ENCODE results near the gene AKR1C2.
A peak's percentile ranks its signal among the peaks of the same experiment; 100 is the strongest.
"Not testable (repeated sequence)": the region's sequence is repeated elsewhere in the genome, so short reads cannot be mapped to it uniquely, and the experiment has no call there.

AKR1C2 gene

DNA sequence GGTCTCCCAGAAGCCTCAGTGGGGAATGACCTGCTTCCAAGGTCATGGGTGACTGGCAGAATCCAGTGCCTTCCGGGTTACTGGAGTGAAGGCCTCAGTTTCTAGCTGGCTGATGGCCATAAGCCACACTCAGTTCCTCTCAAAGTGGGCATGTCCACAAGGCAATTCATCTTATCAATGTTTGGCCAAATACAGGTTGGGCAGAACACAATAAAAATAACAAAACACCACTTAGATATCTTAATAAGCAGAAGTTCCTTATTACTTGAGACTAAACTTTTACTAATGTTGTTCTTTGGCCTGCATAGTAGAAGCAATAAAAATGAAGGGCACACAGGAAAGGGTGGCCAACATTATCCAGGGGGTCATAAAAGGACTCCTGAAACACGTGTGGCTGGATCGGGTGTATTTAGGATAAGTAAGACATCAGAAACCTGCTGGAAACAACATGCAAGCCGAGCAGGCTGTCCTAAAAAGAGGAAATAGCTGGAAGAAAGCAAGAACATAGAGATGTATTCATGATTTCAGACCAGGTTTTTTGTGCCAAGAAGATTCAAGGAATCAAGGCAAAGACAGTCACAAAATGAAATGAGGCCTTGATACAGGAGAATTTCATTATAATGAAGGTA is 19.6 kb upstream of the AKR1C2 start:
- DNase-seq, result no peak

DNA sequence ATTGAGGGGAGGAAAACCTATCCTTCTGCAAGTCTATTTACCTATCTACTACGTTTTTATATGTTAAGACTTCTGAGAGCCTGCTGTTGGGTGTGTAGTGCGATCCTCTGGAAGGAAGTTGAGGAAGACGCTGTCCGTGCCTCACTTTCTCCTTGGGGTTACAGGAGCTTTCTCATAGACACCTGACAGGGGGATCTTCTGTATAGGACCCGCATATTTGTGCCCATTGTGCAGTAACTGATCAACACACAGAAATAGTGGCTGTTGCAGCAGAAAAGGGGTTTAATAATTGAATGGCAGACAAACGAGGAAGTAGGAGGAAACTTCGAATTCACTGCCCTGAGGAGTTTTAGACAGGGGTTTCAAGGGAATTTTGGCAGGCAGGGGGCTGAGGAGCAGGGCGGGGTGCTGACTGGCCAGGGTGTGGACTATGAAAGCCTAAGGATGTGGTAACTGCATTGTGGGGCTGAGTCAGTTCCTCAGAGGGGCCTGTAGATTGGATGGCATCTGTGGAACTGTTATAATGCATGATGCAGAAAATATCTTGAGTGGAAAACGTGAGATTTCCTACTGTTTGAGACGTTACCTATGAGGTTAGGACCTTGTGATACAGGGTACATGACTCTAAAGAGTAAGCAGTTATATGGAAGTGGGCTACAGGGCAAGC is 18.1 kb upstream of the AKR1C2 start:
- DNase-seq, result not testable (repeated sequence)

DNA sequence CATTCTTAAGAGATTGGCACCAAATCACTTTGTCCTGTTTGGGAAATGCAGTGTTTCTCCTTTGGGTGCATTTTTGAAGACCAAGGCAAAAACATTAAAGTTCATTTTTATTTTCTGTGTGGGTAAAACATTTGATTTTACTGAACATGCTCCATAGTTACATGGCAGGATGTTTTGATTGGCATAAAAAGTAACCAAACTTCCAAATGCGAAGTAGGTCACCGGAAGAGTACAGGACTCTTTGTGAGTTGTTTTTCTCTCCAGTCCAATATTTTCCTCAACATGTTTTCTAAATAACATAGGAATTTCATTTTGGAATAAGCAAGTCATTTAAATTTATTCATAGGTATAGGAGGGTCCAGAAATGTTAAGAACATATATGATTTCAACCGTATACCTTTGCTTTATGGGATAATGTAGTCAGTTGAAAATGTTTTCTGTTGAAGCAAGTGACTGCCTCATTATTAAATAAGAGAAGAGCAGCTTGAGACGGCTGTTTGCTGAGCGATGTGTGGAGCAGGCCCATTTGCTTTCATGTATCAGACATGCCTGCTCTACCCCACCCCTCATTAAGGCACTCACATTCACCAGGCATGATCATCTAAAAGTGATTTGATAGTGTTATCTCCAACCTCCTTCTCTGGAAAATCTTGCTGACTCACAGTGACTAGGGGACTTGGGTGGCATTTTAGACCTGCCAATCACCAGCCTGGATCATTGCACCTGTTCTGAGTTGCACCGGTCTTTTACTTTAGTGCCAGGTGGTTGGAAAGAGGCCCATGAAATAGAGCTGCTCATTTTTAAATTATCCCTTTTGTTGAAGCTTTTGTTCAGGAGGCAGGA is 16.3 kb upstream of the AKR1C2 start:
- DNase-seq, result peak; percentile 69

DNA sequence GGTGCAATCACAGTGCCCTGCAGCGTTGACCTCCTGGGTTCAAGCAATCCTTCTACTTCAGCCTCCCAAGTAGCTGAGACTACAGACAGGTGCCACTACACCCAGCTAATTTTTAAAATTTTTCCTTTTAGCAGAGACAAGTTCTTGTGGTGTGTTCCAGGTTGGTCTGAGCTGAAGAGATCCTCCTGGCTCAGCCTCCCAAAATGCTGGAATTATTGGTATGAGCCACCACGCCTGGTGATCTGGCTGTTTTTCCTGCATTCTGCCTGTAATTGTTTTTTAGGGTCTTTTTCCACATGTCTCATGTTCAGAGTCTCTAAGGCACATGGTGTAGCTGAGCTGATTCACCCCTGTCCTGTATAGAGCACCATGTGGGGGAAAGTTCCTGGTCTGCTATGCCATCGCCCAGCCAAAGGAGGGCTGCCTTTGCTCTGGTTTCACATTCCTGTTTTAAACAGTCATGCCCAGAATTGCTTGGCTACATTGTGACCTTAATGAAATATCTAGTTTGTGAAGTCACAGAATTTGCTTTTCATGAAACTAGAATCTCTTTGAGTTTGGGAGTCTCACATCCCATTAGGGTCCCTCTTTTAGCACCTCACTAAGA is 15.1 kb upstream of the AKR1C2 start:
- DNase-seq, result not testable (repeated sequence)

DNA sequence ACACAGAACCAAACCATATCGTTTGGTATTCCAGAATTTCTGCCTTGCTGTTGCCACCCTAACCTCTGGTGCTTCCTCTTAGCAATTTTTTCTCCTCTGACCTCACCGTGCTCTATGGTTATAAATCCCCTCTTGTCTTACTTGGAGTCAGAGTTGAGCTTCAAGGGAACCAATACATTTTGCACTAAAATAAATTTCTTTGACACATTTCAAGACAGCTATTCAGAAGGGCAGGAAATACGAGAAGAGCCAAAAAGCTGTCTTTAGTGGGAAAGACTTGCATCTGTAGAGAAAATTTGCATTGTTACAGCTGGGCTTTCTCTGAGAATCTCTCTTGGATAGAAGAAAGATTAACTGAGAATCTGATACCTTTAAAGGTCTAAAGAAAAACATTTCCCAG is 14.5 kb upstream of the AKR1C2 start:
- no peak for DNase-seq

DNA sequence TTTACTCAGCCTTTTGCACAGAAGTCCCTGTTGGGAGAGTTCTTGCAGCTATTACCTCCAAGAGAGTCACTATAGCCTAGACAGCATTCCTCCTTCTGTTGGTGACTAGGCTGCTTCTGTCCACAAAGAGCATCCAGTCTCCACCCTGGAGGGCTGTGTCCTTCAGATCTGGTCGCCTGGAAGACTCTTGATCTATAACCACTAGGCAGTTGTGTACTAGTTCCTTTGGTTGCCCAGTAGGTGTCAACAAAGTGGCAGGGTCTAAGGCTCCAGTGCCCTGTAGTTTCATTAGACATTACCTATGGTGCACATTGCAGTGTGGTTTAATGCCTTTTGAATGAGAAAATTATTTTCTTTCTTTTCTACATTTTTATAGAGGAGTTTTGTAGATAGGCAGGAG is 11.3 kb upstream of the AKR1C2 start:
- DNase-seq, result no peak

DNA sequence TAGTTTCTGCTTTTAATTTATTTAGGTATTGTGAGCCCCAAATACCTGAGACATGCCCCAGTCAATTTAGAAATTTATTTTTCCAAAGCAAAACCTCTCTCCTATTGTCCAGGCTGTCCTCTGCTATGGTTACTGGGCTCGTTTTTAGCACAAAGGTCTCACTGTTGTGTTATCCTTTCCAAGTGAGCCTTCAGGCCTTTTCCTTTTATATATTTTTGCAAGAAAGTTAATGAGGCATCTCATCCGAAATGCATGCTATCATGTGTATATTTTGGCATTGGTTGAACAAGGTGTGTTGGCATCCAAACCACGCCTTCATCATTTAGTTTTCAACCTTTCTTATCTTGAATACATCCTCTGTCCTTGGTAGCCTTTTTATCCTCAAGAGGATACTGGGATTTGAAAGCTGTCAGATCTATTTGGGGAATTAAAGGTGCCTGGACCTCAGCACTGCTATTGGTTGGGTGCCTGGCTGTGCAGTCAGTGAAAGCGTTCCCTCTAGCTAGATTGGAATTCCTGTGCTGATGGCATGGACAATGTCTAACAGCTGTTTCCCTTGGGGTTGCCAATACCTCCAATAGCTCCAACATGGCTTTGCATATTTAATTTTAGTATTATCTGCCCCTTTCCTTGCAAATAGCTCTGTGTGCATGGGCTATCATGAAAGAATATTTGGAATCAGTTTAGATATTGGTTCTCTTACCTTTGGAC is 10.7 kb upstream of the AKR1C2 start:
- DNase-seq, result not testable (repeated sequence)

DNA sequence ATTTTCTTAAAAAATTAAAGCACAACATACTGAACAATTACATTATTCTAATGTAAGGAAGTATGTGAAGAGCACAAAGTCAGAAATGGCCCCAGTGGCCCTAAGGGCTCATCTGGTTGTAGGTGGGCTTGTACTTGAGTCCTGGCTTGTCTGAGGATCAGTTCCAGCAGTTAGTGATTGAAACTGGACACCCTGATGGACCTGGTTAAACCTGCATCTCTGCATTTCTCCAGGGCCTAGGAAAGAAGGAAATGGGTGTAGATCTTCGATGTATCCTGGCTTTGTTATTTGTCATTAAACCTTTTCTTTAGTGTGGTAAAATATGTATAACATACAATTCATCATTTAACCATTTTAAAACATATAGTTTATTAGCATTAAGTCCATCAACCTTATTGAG is 9.7 kb upstream of the AKR1C2 start:
- DNase-seq, result no peak

DNA sequence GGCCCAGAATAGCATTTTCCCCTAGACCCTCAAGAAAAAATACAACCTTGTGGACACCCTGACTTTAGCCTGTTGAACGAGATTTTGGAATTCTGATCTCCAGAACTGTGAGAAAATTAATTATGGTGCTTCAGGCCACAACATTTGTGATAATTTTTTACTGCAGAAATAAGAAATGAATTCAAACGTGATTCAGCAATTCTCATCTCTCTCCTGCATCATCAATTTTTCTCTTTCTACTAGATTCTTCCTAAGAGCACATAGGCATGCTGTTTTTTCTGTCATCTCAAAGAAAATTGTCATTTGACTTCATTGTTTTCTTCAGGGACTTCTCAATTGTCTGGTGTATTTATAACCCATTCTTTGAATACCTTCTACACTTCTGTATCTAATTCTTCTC is 8.9 kb upstream of the AKR1C2 start:
- no peak for DNase-seq

DNA sequence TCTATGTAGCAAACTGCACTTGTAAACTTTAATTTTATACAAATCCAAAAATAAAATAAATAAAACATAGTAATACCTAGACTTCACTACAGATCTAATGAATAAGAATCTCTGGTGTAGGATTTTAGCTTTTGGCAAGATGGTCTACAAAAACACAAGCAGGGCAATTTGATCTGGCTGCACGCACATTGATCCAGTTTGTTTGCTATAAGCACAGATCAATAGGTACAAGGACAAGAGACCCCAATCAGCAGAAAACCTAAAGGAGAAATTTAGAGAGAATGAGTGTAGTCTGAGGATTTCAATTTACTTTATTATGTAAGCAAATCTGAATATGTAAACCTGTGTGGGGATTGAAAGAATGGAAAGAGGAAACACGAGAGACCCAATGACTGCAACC is 7.7 kb upstream of the AKR1C2 start:
- not testable (repeated sequence) for DNase-seq

DNA sequence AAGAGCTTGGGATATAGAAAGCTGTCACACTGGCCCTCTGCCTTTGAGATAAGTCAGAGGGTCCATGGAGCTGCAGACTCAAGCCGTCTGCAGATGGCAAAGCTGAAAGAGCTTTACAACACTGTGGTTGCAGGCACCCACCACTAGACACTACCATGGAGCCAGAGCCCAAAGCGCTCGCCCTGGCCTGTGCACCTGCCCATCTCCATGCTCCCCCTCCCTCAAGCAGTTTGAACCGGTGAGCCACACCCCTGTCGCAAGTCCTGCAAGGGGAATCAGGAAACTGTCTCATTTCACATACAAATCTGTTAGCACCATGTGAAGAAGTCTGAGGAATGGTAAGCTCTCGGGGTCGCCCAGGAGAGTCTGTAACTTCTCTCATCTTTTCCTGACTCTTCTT is 6.4 kb upstream of the AKR1C2 start:
- not testable (repeated sequence) for DNase-seq

DNA sequence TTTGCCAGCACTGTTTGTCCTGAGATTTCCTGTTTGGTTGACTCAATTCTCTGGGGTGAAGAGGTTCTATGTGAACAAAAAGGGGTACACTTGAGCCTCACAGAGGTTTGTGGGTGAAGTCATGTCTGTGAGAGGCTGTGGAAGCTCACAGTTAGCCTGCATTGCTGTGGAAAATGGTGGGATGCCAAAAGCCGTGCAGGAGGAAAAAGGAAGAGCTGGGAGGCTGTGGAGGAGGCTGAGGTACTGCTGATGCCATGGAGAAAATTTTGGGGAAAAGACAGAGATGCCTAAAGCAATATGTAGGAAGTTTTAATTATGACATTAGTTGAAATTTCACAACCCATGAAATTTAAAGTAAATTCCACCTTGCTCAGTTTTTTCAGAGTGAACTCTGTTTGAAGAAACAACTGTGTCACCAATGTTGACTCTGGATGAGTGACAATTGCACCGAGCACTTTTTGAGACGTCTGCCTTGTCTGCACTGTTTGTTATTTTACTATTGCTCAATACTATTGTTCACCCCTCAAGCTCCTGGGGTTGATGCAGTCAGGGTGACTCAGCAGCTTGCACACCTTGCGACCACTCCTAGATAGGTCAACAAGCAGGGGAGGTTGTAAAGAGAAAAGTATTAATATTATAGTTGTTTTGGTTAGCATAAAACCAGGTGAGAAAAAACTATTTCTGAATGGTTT is 5.3 kb upstream of the AKR1C2 start:
- peak; percentile 7 for DNase-seq

DNA sequence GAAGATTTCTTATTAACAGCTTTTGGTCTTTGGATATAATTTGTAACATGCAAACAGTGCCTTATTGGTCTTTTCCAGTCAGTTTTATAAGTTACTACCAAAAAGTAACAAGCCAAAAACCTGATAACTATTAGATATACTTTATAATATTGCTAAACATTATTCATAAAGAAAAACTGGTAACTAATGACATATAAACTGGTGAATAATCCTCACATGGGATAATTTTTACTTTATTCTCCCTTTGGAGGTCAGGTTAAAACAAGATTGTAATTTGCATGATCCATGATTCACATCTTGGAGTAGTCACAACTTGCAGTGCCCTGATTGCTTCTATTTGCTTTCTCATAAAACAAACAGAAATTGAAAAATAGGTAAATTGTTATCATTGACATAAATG is 844 bp upstream of the AKR1C2 start:
- DNase-seq, result not testable (repeated sequence)

DNA sequence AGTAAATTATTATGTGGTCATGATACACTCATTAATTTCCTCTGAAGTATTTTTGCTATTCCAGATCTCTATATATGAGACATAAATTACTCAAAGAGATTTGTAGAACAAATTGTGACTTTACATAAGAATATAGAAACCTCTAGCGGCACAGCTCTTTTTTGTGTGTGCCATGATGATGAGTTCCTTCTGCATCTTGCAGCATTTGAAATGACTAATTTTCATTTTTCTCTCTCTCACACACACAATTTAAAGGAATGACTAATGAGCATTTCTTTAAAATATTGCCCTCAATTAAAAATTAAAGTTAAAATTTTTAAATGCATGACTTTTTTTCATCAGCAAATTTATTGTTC is 351 bp upstream of the AKR1C2 start:
- not testable (repeated sequence) for DNase-seq

DNA sequence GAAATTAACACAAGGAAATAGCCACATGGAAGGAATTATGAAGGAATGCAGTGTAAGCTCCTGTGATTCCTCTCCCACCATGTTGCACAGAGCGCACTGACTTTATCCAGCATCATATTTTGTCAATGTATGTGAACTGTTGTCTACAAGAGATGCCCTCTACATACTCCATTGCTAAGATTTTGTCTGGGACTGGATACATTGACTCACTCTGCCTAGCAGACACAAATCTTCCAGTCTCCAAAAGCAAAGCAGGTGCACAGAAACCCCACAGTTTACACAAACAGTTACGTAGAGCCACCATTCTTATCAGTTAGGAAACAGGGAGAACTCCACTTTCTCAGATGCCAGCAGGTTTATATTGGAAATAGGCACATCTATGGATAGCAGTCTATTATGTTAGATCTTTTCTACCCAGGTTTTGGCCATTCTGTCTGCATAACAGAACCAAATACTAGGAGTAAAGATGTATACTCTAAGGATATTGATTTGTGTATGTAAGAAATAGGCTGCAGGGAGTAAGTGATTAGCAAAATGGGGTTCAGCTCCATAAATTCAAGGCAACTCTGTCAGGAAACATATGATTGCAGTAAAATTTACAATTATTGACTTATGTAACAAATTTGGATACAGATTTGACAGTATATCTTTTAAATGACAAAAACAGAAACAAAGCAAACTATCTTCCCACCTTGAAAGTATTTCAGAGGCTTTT is 1.5 kb downstream of the AKR1C2 start:
- DNase-seq, result no peak

DNA sequence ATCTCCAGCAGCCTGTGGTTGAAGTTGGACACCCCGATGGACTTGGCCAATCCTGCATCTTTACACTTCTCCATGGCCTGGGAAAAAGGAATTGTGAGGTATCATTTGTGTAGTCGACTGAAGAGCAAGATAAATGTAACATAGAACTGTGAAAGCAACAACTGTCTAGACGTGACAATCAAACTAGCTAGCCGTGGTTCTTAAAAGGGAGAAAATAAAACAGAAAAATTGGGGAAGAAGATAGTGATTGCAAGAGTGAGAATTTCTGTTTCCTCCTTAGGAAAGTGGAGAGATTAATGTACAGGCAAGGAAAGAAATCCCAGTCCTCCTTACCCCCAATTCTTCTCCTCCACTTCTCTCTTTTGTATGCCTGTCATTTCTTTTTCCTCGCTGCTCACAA is 5.0 kb downstream of the AKR1C2 start:
- no peak for DNase-seq

DNA sequence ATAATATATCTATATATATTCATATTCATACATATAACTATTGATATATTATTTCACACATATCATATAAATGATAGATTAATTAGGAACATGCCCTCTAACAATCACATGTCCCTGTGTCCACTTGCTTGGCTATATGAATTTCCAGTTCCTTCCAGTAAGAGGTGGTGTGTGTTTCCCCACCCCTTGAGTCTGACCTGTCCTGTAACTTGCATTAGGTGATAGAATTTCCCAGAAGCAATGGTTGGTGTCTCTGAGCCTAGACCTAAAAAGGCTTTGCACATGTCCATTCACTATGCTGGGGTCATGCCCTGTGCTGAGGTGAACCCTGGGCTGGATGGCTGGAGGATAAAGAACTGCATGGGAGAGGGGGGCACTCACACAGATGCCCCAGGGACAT is 9.4 kb downstream of the AKR1C2 start:
- not testable (repeated sequence) for DNase-seq

DNA sequence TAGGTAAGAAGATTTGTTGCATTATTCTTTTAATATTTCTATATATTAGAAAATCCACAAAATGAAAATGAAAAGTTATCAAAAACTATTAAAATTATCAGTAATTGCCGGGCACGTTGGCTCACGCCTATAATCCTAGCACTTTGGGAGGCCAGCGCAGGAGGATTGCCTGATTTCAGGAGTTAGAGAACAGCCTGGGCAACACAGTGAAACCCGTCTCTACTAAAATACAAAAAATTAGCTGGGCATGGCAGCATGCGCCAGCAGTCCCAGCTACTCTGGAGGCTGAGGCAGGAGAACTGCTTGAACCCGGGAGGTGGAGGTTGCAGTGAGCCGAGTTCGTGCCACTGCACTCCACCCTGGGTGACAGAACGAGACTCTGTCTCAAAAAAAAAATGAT is 11.1 kb downstream of the AKR1C2 start:
- DNase-seq, result not testable (repeated sequence)

DNA sequence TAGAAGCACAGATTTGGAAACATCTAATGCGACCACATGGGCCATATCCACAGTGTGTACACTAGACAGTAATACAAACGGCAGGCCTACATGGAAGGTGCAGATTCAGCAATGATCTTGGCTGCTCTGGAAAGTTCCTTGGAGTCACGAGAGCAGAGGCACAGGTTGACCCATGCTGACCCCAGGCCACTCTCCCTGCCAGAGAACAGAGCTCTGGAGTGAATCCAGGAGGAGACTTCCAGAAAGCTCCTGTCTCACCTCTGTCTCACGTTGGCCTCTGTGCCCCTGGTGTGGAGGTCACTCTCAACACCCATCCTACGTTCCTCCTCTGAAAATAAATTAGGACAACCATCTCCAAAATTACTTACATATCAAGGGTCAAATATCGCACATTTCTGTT is 12.2 kb downstream of the AKR1C2 start:
- not testable (repeated sequence) for DNase-seq

DNA sequence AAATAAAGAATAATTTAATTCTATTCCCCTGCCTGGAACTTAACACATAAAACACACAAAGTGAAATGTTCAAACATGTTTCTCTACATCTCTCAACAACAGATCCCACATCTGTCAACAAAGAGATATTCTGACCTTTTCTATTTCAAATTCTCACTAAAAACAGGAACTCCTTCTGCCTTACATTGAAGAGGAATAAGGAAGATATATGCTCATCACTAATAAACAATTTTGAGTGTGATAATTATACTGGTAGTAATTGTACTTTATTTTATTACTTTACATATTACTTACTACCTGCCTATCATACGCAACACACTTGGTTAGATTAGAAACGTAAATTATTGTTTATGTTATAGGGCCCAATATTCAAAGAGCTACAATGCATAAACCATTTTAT is 13.4 kb downstream of the AKR1C2 start:
- DNase-seq, result no peak

DNA sequence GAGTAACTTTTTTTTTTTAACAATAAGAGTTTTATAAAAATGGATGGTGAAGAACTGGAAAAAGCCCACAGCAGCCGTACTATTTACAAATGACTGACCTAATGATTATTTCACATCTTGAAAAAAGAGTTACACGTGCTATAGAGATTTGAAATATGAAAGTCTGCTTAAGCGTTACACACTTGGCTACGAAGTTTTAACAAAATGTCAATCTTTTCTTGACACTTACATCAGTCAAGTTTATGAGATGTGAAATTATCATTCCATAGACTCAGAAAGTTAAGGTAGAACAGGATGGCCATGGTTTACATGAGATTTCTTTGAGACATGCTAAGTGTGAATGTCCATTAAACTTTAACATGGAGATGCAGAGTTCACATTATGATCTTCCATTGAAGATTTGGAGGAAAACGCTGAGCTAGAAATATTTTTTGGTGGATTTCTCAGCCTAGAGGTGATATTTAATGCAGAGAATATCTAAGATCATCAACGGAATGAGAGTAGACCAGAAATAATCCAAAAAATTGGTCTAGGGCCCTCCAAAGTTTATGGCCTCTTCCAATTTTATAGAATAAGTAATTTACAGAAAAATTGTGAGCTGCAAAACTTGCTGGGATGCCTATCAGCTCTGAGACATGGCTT is 15.5 kb downstream of the AKR1C2 start:
- not testable (repeated sequence) for DNase-seq

Measured in NCI-H345 (cell line).